Naive thymus-derived CD8-positive, alpha-beta T cell (primary cell): ENCODE results near the gene KRT79. TPM values are rescaled to one million over a fixed set of nuclear protein-coding genes. Genes with fewer than 3 reads are reported as not detected.
"Not testable (repeated sequence)": the region's sequence is repeated elsewhere in the genome, so short reads cannot be mapped to it uniquely, and the experiment has no call there.

Experiments
- ATAC-seq, 2 donors: fragments of 150-1000 bp; cut with Tn5 transposase in 1 of 2; sonication (Bioruptor Pico), chemical (Tn5 transposase) in 1 of 2; 1 replicate in 1 of 2; 2 replicates in 1 of 2; pipeline ENCODE4 v1.10.0; 2021; ENCODE audit warnings: mild to moderate bottlenecking in 2 of 2, moderate library complexity in 2 of 2
- POLR2A ChIA-PET: fragments of 350-600 bp; sonication (Branson Sonifier 250); formaldehyde crosslinking; loops from one replicate; lab custom pipeline; 2021; ENCODE audit warnings: antibody characterized with exemption; lab: Charles Lee
- DNase-seq, 10 donors: peaks; one replicate each; pipeline versions ENCODE4 v3.0.0 to v3.0.0-alpha.2; 2020 to 2022
- H3K27ac Mint-ChIP-seq, 10 donors: one replicate each; pipeline ENCODE4 v1.8.0; 2020 to 2022; ENCODE audit warnings: mild to moderate bottlenecking in 10 of 10, mixed read lengths in 10 of 10, moderate library complexity in 4 of 10, inconsistent platforms in 1 of 10
- H3K27me3 Mint-ChIP-seq, 5 donors: one replicate each; pipeline ENCODE4 v1.8.0; 2021 to 2022; ENCODE audit warnings: mixed read lengths in 5 of 5
- H3K36me3 Mint-ChIP-seq, 3 donors: one replicate each; pipeline ENCODE4 v1.8.0; 2020 to 2022; ENCODE audit warnings: mixed read lengths in 3 of 3, mild to moderate bottlenecking in 2 of 3, inconsistent platforms in 1 of 3
- H3K4me1 Mint-ChIP-seq, 4 donors: one replicate each; pipeline ENCODE4 v1.8.0; 2021 to 2022; ENCODE audit warnings: mixed read lengths in 4 of 4
- H3K4me3 Mint-ChIP-seq, 10 donors: one replicate each; pipeline ENCODE4 v1.8.0; 2020 to 2022; ENCODE audit warnings: mild to moderate bottlenecking in 10 of 10, mixed read lengths in 10 of 10, moderate library complexity in 6 of 10, inconsistent platforms in 1 of 10
- H3K9me3 Mint-ChIP-seq, 9 donors: one replicate each; pipeline ENCODE4 v1.8.0; 2020 to 2022; ENCODE audit warnings: mixed read lengths in 9 of 9, mild to moderate bottlenecking in 3 of 9, inconsistent platforms in 1 of 9, moderate library complexity in 1 of 9
- polyA plus RNA-seq, 3 donors: library from polyadenylated mRNA; unstranded; fragments of 300-500 nt; fragmentation: Illumina TruSeq; gene quantifications; one replicate each; pipeline ENCODE4 v1.2.3, GENCODE V29; 2021
- total RNA-seq, 8 experiments: library from RNA in 2 of 8; stranded (reverse) in 2 of 8; gene quantifications; one replicate each; pipeline ENCODE4 v1.2.3 and lab custom pipeline; 2021 to 2026

Gene KRT79
- total and polyA plus RNA-seq, 5 experiments from 2014 or later = not detected

GRCh38 chr12:52795694-52796428 is 38.2 kb downstream of the KRT79 start, which contains the start of gene KRT3:
TSS of gene KRT3 (minus strand) at chr12:52796117. CDS start at chr12:52796042, 75 bp downstream.
- no peaks in the 10 kb centered on the region for H3K36me3 Mint-ChIP-seq
- no peak within 1 kb of the TSS for H3K4me3 Mint-ChIP-seq
- H3K4me1 Mint-ChIP-seq = peaks cover under 1 to 13% (median 5%) of the 10 kb centered on the region in 4 donors
- H3K27ac Mint-ChIP-seq = peak within 1 kb of the TSS in 1 of 10 donors; percentile 39
- ATAC-seq (no peak), DNase-seq (no peak)
- H3K27me3 Mint-ChIP-seq = peaks cover 0 to 7% (median 2%) of the 10 kb centered on the region in 5 donors
- POLR2A ChIA-PET = no interaction called here
- no peaks in the 10 kb centered on the region for H3K9me3 Mint-ChIP-seq

- ATAC-seq, H3K4me3 Mint-ChIP-seq, DNase-seq, H3K9me3 Mint-ChIP-seq, POLR2A ChIA-PET, H3K36me3 Mint-ChIP-seq: not testable (repeated sequence)
- Mint-ChIP-seq H3K4me1 (peaks cover 6 to 17% (median 8%) of the 10 kb centered on the region in 4 donors), H3K27ac (peak overlapping the region in 1 of 10 donors; percentile 39), H3K27me3 (peaks cover 2 to 12% (median 7%) of the 10 kb centered on the region in 5 donors)
Observed at GRCh38 chr12:52795332-52795674, 38.8 kb downstream of the KRT79 start.

- no peak overlapping the region for H3K4me3 Mint-ChIP-seq
- POLR2A ChIA-PET = interaction anchor here (1.1 kb wide), 1 partner anchor 22 kb away, joined by 3 read pairs; no protein-coding TSS in a partner anchor
- H3K27me3 Mint-ChIP-seq = peaks cover 2 to 14% (median 11%) of the 10 kb centered on the region in 5 donors
- no peak for ATAC-seq
- peaks cover 11 to 18% (median 12%) of the 10 kb centered on the region in 4 donors for H3K4me1 Mint-ChIP-seq
- H3K27ac Mint-ChIP-seq = peak overlapping the region in 2 of 10 donors; percentile 17 to 39
- H3K36me3 Mint-ChIP-seq = no peaks in the 10 kb centered on the region
- no peak for DNase-seq
- H3K9me3 Mint-ChIP-seq = no peaks in the 10 kb centered on the region
Observed at GRCh38 chr12:52794479-52795331, 39.4 kb downstream of the KRT79 start.

GRCh38 chr12:52792185-52793029 is 41.7 kb downstream of the KRT79 start:
- ATAC-seq (no peak), DNase-seq (no peak)
- Mint-ChIP-seq H3K27me3 (peaks cover 12 to 33% (median 28%) of the 10 kb centered on the region in 5 donors), H3K4me1 (peaks cover 18 to 24% (median 22%) of the 10 kb centered on the region in 4 donors), H3K4me3 (no peak overlapping the region), H3K27ac (peak overlapping the region in 2 of 10 donors; percentile 3 to 17), H3K9me3 (no peaks in the 10 kb centered on the region), H3K36me3 (no peaks in the 10 kb centered on the region)
- POLR2A ChIA-PET = no interaction called here

- H3K4me3 Mint-ChIP-seq = no peak overlapping the region
- H3K4me1 Mint-ChIP-seq = peaks cover 18 to 24% (median 22%) of the 10 kb centered on the region in 4 donors
- no peaks in the 10 kb centered on the region for H3K9me3 Mint-ChIP-seq
- H3K27ac Mint-ChIP-seq = peak overlapping the region in 2 of 10 donors; percentile 41 to 75
- H3K27me3 Mint-ChIP-seq = peaks cover 12 to 33% (median 28%) of the 10 kb centered on the region in 5 donors
- DNase-seq = no peak
- POLR2A ChIA-PET = interaction anchor here (1.3 kb wide), 1 partner anchor 181 kb away, joined by 4 read pairs; no protein-coding TSS in a partner anchor
- no peaks in the 10 kb centered on the region for H3K36me3 Mint-ChIP-seq
- no peak for ATAC-seq
Observed at GRCh38 chr12:52791271-52792184, 42.6 kb downstream of the KRT79 start.

- peak overlapping the region in 5 of 10 donors; percentile 12 to 59 (median 39) for H3K4me3 Mint-ChIP-seq
- H3K27ac Mint-ChIP-seq = peak overlapping the region in 1 of 10 donors; percentile 84
- peaks cover 18 to 24% (median 22%) of the 10 kb centered on the region in 4 donors for H3K4me1 Mint-ChIP-seq
- peaks cover 0 to 5% (median 0%) of the 10 kb centered on the region in 9 donors for H3K9me3 Mint-ChIP-seq
- H3K27me3 Mint-ChIP-seq = peaks cover 12 to 34% (median 28%) of the 10 kb centered on the region in 5 donors
- DNase-seq (no peak), ATAC-seq (no peak)
- POLR2A ChIA-PET = interaction anchor here (1.3 kb wide), 1 partner anchor 180 kb away, joined by 4 read pairs; no protein-coding TSS in a partner anchor
- no peaks in the 10 kb centered on the region for H3K36me3 Mint-ChIP-seq
Observed at GRCh38 chr12:52790427-52791270, 43.5 kb downstream of the KRT79 start.

- Mint-ChIP-seq H3K27ac (peak overlapping the region in 3 of 10 donors; percentile 57 to 84 (median 63)), H3K4me3 (peak overlapping the region in 6 of 10 donors; percentile 33 to 59 (median 45)), H3K4me1 (peaks cover 18 to 24% (median 22%) of the 10 kb centered on the region in 4 donors), H3K27me3 (peaks cover 12 to 39% (median 33%) of the 10 kb centered on the region in 5 donors), H3K9me3 (peaks cover 0 to 9% (median 0%) of the 10 kb centered on the region in 9 donors), H3K36me3 (no peaks in the 10 kb centered on the region)
- ATAC-seq (peak in 1 of 2 donors; percentile 27), DNase-seq (no peak)
- POLR2A ChIA-PET = interaction anchor here (1.1 kb wide), 1 partner anchor 12 kb away, joined by 3 read pairs; no protein-coding TSS in a partner anchor
Observed at GRCh38 chr12:52789637-52790426, 44.3 kb downstream of the KRT79 start.

GRCh38 chr12:52788876-52789636 is 45.1 kb downstream of the KRT79 start:
- H3K4me3 Mint-ChIP-seq = peak overlapping the region in 7 of 10 donors; percentile 7 to 54 (median 41)
- peak overlapping the region in 4 of 10 donors; percentile 8 to 63 (median 54) for H3K27ac Mint-ChIP-seq
- POLR2A ChIA-PET = interaction anchor here (1.1 to 1.7 kb wide), 2 partner anchors 13 to 45 kb away, joined by 3 to 5 read pairs; partner anchors contain the start of gene KRT79

More at GRCh38 chr12:52788876-52789636, 45.1 kb downstream of the KRT79 start:
- Mint-ChIP-seq H3K9me3 (peaks cover 0 to 9% (median 0%) of the 10 kb centered on the region in 9 donors), H3K27me3 (peaks cover 12 to 43% (median 37%) of the 10 kb centered on the region in 5 donors), H3K36me3 (no peaks in the 10 kb centered on the region), H3K4me1 (peaks cover 15 to 23% (median 19%) of the 10 kb centered on the region in 4 donors)
- DNase-seq (no peak), ATAC-seq (no peak)
